NCI-H1092 (cell line): ENCODE data around the gene BSDC1.
"Not testable (repeated sequence)": the region's sequence is repeated elsewhere in the genome, so short reads cannot be mapped to it uniquely, and the experiment has no call there.

ENCODE experiments used
- DNase-seq: peaks from one replicate; lab custom pipeline; 2025; lab: John Stamatoyannopoulos, UW

Gene BSDC1, protein sequence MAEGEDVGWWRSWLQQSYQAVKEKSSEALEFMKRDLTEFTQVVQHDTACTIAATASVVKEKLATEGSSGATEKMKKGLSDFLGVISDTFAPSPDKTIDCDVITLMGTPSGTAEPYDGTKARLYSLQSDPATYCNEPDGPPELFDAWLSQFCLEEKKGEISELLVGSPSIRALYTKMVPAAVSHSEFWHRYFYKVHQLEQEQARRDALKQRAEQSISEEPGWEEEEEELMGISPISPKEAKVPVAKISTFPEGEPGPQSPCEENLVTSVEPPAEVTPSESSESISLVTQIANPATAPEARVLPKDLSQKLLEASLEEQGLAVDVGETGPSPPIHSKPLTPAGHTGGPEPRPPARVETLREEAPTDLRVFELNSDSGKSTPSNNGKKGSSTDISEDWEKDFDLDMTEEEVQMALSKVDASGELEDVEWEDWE

DNA sequence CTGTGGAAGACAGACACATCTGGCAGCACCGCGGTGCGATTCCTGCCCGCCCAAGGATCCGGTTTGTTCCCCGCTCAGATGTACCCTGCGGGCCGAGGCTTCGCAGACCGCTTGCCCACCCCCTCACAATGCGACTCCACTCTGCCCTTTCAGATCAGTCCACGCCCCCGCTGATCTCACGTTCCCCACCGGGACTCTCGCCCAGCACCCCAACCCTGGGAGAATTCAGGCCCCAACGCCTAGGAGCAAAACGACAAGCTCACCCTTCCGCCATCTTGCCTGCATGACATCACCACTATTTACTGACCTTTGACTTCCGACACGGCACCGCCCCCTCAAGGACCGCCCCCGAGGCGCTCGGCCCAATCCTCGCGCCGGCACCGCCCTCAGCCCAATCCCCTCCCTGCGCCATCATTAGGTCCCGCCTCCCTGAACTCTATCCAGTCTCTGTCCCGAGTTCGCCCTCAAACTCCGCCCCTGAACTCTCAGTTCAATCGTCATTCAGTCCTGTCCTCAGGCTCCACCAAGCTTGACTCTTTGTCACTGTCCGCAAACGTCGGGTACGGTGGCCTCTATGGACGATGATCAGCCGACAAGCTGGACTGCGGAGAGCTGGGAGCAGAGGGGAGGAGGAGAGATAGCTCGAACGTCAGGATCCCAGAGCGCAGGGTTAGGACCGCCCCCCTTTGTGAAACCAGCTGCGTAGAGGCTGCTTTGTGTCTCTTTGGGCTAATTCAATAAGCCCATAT is at the start of gene BSDC1:
BSDC1 (minus strand) TSS at position 301 of the 749 bp plus-strand sequence; CDS start at position 274, 27 bp downstream.
- DNase-seq: peak; percentile 99

DNA sequence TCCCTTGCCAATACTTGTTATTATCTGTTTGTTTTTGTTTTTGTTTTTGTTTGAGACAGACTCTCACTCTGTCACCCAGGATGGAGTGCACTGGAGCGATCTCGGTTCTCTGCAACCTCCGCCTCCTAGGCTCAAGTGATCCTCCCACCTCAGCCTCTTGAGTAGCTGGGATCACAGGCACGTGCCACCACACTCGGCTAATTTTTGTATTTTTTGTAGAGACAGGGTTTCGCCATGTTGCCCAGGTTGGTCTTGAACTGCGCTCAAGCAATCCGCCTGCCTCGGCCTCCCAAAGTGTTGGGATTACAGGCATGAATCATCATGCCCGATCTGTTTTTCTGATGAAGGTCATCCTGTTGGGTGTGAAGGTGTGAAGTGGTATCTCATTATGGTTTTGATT is 47.2 kb upstream of the BSDC1 start:
- DNase-seq: not testable (repeated sequence)

DNA sequence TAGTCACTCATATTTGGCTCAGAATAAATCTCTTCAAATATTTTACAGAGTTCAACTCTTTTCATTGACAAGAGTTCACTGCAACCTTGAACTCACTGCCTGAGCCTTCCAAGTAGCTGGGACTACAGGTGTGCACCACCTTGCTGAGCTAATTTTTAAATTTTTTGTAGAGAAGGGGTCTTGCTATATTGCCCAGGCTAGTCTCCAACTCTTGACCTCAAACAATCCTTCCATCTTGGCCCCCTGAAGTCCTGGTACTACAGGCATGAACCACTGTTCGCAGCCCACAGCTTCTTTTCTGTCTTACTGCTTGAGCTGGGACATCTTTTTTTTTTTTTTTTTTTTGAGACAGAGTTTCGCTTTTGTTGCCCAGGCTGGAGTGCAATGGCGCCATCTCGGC is 44.5 kb upstream of the BSDC1 start:
- DNase-seq: not testable (repeated sequence)

DNA sequence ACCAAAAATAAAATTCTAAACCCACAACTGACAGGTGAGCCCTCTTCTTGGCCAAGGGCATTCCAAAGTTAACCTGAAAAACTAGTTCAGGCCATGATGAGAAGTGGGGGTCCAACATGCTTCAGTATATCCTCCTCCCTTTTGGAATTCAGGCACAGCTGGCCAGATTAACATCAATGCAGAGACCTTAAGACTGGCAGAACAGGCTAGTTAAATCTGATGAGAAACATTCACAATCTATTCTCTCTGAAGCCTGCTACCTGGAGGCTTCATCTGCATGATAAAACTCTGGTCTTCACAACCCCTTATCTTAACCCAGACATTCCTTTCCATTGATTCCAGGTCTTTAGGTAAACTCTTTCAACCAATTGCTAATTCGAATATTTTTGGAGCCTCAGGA is 43.9 kb upstream of the BSDC1 start:
- no peak for DNase-seq

DNA sequence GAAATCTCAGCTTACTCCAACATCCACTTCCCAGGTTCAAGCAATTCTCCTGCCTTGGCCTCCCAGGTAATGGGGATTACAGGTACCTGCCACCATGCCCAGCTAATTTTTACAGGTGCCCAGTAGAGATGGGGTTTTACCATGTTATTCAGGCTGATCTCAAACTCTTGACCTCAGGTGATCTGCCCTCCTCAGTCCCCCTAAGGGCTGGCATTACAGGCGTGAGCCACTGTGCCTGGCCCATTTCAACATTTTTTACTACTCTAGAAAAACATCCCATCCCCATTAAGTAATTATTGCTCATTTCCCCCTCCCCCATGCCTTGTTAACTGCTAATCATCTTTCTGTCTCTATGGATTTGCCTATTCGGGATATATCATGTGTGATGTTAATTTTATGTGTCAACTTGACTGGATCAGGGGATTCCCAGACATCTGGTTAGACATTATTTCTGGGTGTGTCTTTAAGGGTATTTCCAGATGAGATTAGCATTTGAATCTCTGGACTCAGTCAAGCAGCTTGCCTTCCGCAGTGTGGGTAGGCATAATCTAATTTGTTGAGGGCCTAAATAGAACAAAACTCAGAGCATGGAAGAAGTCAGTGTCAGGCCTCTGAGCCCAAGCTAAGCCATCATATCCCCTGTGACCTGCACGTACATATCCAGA is 37.6 kb upstream of the BSDC1 start:
- DNase-seq: no peak

DNA sequence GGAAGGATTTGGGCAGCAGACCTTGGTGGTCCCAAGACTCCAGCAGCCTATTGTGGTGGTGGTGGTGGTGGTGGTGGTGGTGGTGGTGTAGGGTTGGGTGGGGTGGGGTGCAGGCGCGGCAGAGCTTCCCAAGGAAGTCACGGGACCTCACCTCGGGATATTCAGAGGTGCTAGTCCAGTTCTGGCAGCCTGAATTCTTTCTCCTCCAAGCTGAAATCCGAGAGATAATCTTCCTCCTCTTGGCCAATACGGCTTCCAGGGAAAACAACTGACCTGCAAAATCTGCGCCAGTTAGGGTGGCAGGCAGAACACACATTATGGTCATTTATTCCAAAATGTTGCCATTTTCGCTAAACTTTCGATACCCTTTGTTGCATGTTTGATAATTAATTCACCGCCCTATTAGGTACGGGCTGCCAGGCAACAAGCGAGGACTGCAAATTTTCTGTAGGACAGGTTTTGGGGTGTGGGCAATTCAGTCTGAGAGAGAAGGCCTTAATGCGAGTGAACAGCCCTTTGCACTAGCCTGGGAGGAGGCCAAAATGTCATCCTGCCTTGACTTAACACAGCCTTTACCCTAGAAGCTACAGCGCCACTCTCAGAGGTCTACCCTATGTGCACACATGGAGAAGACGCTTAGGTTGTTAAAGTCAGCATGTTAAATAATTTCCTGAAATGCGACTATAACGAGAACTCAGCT is 33.2 kb upstream of the BSDC1 start:
- no peak for DNase-seq

DNA sequence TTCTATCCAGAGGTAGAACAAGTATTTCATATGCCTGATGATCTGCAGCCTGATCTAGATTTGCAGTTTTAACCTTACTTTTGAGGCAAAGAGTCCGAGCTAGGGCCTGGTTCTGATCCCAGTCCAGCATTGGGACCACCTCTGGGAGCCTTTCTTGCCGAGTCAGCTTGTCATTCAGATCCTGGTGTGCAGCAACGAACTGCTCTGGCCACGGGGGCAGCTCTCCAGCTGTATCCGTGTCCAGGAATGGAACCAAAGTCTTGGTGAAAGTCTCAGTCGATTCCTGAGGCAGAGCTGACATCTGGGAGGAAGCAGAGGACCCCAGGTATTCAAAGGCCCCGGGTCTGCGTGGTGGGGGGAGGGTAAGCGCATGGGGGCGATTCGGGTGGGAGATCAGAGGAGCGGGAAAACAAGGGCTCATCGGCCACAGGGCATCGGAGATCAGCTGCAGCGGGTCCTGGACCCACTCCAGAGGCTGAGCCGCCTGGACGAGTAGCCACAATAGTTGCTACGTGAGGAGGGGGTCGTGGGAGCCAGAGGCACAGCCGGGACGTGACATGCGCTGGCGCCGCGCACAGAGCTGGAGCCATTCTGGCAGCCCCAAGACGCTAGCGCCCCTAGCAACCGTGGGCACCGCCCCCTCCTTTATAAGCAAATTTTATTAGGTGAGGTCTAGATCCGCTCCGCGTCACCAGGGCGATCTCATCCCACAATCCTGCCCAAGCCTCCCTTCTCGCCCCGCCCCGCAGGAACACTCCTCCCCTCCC is 32.4 kb upstream of the BSDC1 start:
- peak; percentile 75 for DNase-seq

DNA sequence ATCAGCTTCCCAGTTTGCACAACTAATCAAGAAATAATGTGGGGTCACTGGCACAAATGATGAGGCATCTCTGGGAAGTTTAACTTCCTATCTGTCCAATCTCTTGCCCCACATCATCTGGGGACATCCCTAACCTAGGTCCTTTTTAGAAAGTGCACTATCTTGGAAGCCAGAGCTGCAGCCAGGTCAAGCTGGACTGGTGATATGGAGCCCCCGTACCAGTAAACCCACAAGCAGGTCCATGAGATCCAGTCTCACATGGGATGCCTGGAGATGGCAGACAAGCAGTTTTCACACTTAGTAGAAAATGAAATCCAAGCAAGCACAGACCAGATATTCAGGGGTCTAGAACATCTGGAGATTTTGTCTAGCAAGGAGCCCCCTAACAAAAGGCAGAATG is 27.5 kb upstream of the BSDC1 start:
- DNase-seq: no peak

DNA sequence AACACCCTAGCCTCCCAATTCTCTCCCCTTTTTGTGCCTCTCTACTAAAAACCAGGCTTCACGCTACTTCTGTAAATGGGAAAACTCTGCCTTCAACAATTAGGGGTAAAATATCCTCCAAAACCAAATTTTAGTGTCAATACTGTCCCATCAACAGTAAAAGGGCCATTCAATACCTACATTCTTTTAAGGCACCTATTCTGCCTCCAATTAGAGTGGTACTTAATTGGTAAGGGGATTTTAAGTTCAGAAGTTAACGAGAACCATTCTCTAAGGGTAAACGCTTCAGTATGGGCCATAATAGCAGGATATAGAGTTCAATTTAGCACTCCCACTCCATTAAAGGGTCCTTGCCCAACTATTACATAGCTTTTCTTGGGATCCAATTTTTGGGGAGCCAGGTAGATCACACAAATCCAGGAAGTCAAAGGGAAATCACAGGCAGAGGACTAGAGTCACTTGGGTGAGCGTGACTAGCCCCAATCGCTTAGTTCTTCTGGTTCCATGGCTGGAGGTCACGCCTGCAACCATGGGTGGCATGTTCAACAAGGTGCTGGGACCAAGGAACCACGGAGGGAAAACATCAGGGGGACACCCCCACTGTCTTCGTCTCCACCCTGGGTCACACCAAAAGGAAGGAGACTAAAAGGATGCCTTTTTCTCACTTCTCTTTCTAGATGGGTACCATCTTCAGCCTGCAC is 20.1 kb upstream of the BSDC1 start:
- DNase-seq: no peak

DNA sequence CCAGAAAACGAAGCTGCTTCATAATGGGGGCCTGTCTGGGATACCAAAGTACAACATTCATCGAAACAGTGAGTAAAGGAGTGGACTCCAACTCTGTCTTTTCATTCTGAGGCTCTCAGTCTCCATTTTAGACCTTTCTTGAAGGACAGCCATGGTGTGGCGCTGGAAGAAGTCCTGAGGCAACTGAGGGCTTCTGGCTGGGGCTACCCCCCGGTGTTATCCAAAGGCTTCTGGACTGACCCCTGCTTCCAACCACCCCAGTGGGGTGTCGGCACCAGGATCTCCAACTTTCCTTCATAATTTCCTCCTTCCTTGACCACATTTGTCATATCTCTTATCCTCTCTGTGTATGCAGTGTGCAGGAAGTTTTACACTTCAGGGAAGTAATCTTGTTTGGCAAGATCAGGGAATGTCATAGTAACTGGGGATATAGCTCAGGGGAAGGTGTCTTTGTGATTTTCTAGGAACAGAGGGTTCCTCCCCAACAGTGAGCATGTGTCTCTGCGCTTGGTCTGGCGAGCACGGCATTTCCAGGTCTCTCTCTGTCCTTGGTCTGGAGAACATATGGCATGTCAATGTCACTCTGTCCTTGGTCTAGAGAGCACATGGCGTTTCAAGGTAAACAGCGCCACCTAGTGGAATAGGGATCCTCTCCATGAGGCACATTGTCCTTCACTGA is 19.4 kb upstream of the BSDC1 start:
- peak; percentile 53 for DNase-seq

DNA sequence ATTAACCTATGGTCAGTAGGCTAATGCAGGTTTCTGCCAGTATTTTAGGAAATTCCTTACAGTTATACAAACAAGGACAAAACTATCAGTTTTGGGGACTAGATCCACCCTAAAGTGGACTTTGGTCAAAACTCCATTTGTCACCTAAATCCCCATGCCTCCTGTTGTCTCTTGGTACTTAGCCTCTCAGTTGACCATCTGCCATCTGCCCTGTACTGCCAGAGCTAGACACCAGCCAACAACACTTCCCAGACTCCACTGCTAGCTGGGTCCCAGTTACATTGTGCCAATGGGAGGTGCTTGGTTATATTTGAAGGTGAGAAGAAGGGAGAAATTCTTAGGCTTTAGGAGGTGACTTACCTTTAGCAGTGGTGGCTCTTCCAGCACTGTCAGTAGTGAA is 17.0 kb upstream of the BSDC1 start:
- DNase-seq: no peak

DNA sequence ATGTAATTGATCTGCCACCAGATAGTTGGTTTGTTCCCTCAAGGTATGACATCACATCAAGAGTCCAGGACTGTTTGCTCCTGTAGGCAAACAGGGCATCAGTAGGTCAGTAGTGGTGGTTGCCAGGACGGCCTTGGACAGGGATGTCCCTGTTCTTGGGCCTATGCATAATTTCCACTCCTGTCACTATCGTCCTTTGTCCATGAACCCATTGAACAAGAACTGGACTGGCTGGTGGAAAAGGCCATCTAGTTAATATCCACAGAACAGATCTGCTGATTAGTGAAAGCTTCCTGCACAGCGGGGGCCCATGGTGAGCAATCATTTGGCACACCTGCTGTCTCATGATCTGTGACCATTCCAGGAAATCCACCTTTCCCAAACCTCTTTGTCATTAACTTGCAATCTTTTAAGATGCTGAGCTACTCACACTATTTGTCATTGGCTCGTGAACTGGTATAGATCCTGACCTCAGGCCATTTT is 12.4 kb upstream of the BSDC1 start:
- no peak for DNase-seq

DNA sequence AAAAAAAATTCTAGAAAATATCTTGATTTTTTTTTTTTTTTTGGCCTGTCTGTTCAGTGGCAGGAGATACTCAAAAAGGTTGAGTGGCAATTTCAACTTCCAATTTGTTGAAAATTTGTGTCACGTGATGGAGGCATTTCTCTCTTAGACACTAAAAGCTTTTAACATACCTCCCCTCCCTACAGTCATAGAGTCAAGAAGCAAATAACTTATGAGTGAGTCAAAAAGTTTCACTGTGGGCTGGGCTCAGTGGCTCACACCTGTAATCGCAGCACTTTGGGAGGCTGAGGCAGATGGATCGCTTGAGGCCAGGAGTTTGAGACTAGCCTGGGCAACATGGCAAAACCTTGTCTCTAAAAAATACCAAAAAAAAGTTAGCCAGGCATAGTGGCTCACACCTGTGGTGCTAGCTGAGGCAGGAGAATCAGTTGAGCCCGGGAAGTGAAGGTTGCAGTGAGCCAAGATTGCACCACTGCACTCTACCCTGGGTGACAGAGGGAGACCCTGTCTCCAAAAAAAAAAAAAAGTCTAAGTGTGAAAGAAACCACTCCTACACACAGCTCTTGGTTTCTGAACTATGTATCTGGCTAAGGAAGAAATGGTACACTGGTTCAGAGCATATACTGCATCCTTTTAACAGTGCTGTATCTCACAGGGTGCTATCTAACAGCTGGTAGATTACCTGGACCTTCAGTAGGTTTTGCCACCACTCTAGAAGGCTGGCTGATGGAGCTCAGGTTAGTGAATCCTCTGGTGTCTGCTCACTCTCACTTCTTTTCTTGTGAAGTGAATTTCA is 11.6 kb upstream of the BSDC1 start:
- DNase-seq: no peak

DNA sequence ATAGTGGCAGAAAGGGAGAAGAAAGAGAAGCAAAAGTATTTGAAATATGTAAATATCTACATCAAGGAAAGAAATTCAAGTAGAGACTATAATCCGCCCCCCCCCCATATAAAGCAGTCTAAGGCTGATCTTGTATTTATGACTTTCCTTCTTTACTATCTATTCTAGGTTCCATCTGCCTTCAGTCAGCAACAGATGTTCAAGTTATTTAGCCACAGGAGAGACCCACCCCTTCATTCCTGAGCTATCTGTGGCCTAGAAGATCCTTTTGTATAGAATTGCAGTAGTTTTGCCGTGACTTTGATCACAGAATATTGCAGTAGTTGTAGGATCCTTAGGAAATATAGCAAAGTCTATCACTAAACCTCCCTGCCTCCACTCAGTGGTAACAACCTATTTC is 10.7 kb upstream of the BSDC1 start:
- no peak for DNase-seq

DNA sequence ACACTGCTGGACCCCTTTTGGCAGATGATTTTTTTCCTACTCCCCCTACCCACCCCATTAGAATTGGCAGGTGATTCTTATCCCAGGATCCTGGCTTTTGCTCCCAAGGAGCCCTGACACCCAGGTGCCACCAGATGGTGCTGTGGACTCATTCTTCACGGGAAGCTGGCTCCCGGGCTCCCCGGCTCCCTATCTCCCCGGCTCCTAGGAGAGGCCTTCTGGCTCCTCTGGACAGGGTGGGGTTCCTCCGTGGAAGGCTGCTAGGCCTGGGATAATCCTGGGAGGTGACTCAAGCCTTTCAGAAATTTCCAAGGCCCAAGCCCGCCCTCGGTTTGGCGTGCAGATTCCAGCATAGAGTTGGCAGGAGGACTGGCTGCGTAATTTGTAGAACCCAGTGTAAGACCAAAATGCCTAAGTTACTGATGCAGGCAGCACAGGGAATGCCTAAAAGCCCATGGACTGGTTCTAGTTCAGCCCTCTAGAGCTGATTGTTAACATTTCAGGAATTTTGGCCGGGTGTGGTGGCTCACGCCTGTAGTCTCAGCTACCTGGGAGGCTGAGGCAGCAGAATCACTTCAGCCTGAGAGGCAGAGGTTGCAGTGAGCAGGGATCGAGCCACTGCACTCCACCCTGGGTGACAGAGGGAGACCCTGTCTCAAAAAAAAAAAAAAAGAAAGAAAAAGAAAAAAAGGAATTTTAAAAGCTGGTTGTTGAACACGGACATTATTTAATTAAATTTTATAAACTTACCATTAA is 6.8 kb upstream of the BSDC1 start:
- DNase-seq: peak; percentile 83

DNA sequence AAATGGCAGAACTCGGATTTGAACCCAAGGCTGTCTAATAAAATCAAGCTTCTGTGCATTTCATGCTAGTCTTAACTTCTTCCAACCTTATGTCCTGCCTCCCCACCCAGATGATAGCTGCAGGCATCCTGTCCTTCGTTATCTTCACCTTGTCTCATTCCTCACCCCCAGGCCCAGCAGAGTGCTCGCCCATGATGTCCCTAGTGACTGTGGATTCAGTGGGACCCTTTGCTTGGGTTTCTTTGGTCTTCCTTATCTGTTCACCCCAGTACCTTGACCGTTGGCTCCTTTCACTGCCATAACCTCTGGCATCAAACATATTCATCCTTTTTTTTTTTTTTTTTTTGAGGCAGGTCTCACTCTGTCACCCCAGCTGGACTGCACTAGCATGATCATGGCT is 5.6 kb upstream of the BSDC1 start:
- DNase-seq: no peak

DNA sequence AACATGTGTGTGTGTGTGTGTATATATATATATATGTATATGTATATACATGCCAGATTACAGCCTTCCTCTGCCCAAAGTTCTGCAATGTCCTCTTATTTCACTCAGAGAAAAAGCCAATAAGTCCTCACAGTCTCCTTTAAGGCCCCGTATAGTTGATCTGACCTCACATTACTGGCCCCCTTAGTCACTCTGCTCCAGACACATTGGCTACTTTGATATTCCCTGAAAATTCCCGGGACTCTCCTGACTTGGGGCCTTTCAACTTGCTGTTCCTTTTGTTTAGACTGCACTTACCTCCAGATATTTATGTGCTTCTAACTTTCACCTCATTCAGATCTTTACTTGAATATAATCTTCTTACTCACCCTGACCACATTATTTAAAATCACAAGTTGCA is 4.2 kb upstream of the BSDC1 start:
- DNase-seq: no peak

DNA sequence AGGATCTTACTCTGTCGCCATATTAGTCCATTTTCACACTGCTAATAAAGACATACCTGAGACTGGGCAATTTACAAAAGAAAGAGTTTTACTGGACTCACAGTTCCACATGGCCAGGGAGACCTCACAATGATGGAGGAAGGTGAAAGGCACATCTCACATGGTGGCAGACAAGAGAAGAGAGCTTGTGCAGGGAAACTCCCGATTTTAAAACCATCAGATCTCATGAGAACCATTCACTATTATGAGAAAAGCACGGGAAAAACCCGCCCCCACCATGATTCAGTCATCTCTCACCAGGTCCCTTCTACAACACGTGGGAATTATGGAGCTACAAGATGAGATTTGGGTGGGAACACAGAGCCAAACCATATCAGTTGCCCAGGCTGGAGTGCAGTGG is 2.3 kb upstream of the BSDC1 start:
- DNase-seq: not testable (repeated sequence)
